Activated CD4-positive, alpha-beta T cell treated with anti-CD3 and anti-CD28 coated beads, Interleukin-2, amount 10 ng/mL, durations not matched to agents 24 days and 14 days (primary cell): ENCODE results near the gene MUC22. TPM values are rescaled to one million over a fixed set of nuclear protein-coding genes. Genes with fewer than 3 reads are reported as not detected.
A peak's percentile ranks its signal among the peaks of the same experiment; 100 is the strongest.
"Not testable (repeated sequence)": the region's sequence is repeated elsewhere in the genome, so short reads cannot be mapped to it uniquely, and the experiment has no call there.

Experiments used
- DNase-seq: peaks from one replicate; pipeline ENCODE4 v3.0.0; 2022
- H3K27ac Mint-ChIP-seq: one replicate; pipeline ENCODE4 v1.8.0; 2022; ENCODE audit warnings: mild to moderate bottlenecking, mixed read lengths
- H3K27me3 Mint-ChIP-seq: one replicate; pipeline ENCODE4 v1.8.0; 2022; ENCODE audit warnings: mixed read lengths
- H3K36me3 Mint-ChIP-seq: one replicate; pipeline ENCODE4 v1.8.0; 2022; ENCODE audit warnings: low read depth, mild to moderate bottlenecking, mixed read lengths
- H3K4me1 Mint-ChIP-seq: one replicate; pipeline ENCODE4 v1.8.0; 2021; ENCODE audit warnings: mixed read lengths
- H3K4me3 Mint-ChIP-seq: one replicate; pipeline ENCODE4 v1.8.0; 2022; ENCODE audit warnings: mild to moderate bottlenecking, moderate library complexity, mixed read lengths
- H3K9me3 Mint-ChIP-seq: one replicate; pipeline ENCODE4 v1.8.0; 2021; ENCODE audit warnings: mixed read lengths
- intact Hi-C: fragments of 100-400 bp; cut with micrococcal nuclease; formaldehyde crosslinking; loops from one replicate; pipeline ENCODE4 v1.15.1; 2023
- total RNA-seq: library from RNA; stranded (reverse); gene quantifications from 2 replicates; pipeline ENCODE4 v1.2.3, GENCODE V29; 2022

Gene MUC22
- total RNA-seq, 1 donor from 2014 or later = not detected

GRCh38 chr6:31060145-31060544 is 49.9 kb downstream of the MUC22 start:
- no peak overlapping the region for H3K4me3 Mint-ChIP-seq
- H3K9me3 Mint-ChIP-seq = no peaks in the 10 kb centered on the region
- H3K27me3 Mint-ChIP-seq = peaks cover 11% of the 10 kb centered on the region
- DNase-seq = no peak
- intact Hi-C loops = no loop called here
- H3K36me3 Mint-ChIP-seq = no peaks in the 10 kb centered on the region
- no peak overlapping the region for H3K27ac Mint-ChIP-seq
- peaks cover 2% of the 10 kb centered on the region for H3K4me1 Mint-ChIP-seq

- intact Hi-C loops = no loop called here
- no peak overlapping the region for H3K27ac Mint-ChIP-seq
- peaks cover 7% of the 10 kb centered on the region for H3K27me3 Mint-ChIP-seq
- DNase-seq = no peak
- H3K4me3 Mint-ChIP-seq = no peak overlapping the region
- H3K4me1 Mint-ChIP-seq = peaks cover under 1% of the 10 kb centered on the region
- H3K9me3 Mint-ChIP-seq = no peaks in the 10 kb centered on the region
- H3K36me3 Mint-ChIP-seq = no peaks in the 10 kb centered on the region
Observed at GRCh38 chr6:31063906-31064435, 53.7 kb downstream of the MUC22 start.

GRCh38 chr6:31065556-31065955 is 55.3 kb downstream of the MUC22 start:
- intact Hi-C loops = no loop called here
- Mint-ChIP-seq H3K27ac (no peak overlapping the region), H3K4me3 (no peak overlapping the region), H3K4me1 (peaks cover 2% of the 10 kb centered on the region), H3K36me3 (no peaks in the 10 kb centered on the region), H3K27me3 (peaks cover 7% of the 10 kb centered on the region), H3K9me3 (no peaks in the 10 kb centered on the region)
- DNase-seq = no peak

GRCh38 chr6:31067028-31067427 is 56.8 kb downstream of the MUC22 start:
- H3K27me3 Mint-ChIP-seq = peaks cover 12% of the 10 kb centered on the region
- H3K4me1 Mint-ChIP-seq, H3K27ac Mint-ChIP-seq, DNase-seq, H3K9me3 Mint-ChIP-seq, intact Hi-C loops, H3K4me3 Mint-ChIP-seq, H3K36me3 Mint-ChIP-seq: not testable (repeated sequence)

- peaks cover 12% of the 10 kb centered on the region for H3K27me3 Mint-ChIP-seq
- H3K4me1 Mint-ChIP-seq, H3K27ac Mint-ChIP-seq, H3K36me3 Mint-ChIP-seq, H3K4me3 Mint-ChIP-seq, H3K9me3 Mint-ChIP-seq, DNase-seq: not testable (repeated sequence)
- intact Hi-C loops = loop anchor here (2.0 kb wide), 1 partner anchor 153 kb away; the partner anchor contains the start of gene VARS2
Observed at GRCh38 chr6:31067891-31068668, 57.8 kb downstream of the MUC22 start.

GRCh38 chr6:31068669-31069340 is 58.5 kb downstream of the MUC22 start:
- Mint-ChIP-seq H3K27ac (no peak overlapping the region), H3K4me3 (no peak overlapping the region), H3K36me3 (no peaks in the 10 kb centered on the region), H3K4me1 (peaks cover 2% of the 10 kb centered on the region), H3K9me3 (no peaks in the 10 kb centered on the region), H3K27me3 (peaks cover 8% of the 10 kb centered on the region)
- peak; percentile 91 for DNase-seq
- intact Hi-C loops = loop anchor here (2.0 kb wide), 1 partner anchor 154 kb away; the partner anchor contains the start of gene VARS2

GRCh38 chr6:31070711-31071197 is 60.5 kb downstream of the MUC22 start:
- Mint-ChIP-seq H3K4me1 (peaks cover 2% of the 10 kb centered on the region), H3K27ac (no peak overlapping the region), H3K27me3 (peaks cover 8% of the 10 kb centered on the region), H3K9me3 (no peaks in the 10 kb centered on the region), H3K36me3 (no peaks in the 10 kb centered on the region), H3K4me3 (no peak overlapping the region)
- DNase-seq = no peak
- intact Hi-C loops = no loop called here

GRCh38 chr6:31074401-31074800 is 64.1 kb downstream of the MUC22 start:
- Mint-ChIP-seq H3K4me3 (no peak overlapping the region), H3K9me3 (no peaks in the 10 kb centered on the region), H3K27me3 (peaks cover 5% of the 10 kb centered on the region), H3K36me3 (no peaks in the 10 kb centered on the region), H3K4me1 (peaks cover 2% of the 10 kb centered on the region), H3K27ac (no peak overlapping the region)
- DNase-seq = no peak
- intact Hi-C loops = no loop called here

- no peak overlapping the region for H3K27ac Mint-ChIP-seq
- H3K4me3 Mint-ChIP-seq = no peak overlapping the region
- H3K4me1 Mint-ChIP-seq = peaks cover 8% of the 10 kb centered on the region
- DNase-seq = no peak
- intact Hi-C loops = no loop called here
- peaks cover 9% of the 10 kb centered on the region for H3K27me3 Mint-ChIP-seq
- H3K36me3 Mint-ChIP-seq = no peaks in the 10 kb centered on the region
- H3K9me3 Mint-ChIP-seq = no peaks in the 10 kb centered on the region
Observed at GRCh38 chr6:31075528-31075927, 65.3 kb downstream of the MUC22 start.

GRCh38 chr6:31076611-31077010 is 66.3 kb downstream of the MUC22 start:
- Mint-ChIP-seq H3K4me1 (peaks cover 8% of the 10 kb centered on the region), H3K4me3 (no peak overlapping the region), H3K9me3 (no peaks in the 10 kb centered on the region), H3K36me3 (no peaks in the 10 kb centered on the region), H3K27ac (no peak overlapping the region), H3K27me3 (peaks cover 8% of the 10 kb centered on the region)
- DNase-seq = no peak
- intact Hi-C loops = no loop called here

- no peaks in the 10 kb centered on the region for H3K9me3 Mint-ChIP-seq
- no peaks in the 10 kb centered on the region for H3K36me3 Mint-ChIP-seq
- peaks cover 8% of the 10 kb centered on the region for H3K4me1 Mint-ChIP-seq
- intact Hi-C loops = loop anchor here (2.0 to 10.0 kb wide), 2 partner anchors 165 to 355 kb away; partner anchors contain the start of genes TUBB and VARS2
- H3K4me3 Mint-ChIP-seq = peak overlapping the region; percentile 28
- H3K27me3 Mint-ChIP-seq = peaks cover 15% of the 10 kb centered on the region
- H3K27ac Mint-ChIP-seq = no peak overlapping the region
- peak; percentile 92 for DNase-seq
Observed at GRCh38 chr6:31079656-31080261, 69.5 kb downstream of the MUC22 start.

- intact Hi-C loops = loop anchor here (10.0 kb wide), 1 partner anchor 357 kb away; the partner anchor contains the start of gene TUBB
- peaks cover 25% of the 10 kb centered on the region for H3K27me3 Mint-ChIP-seq
- H3K36me3 Mint-ChIP-seq = no peaks in the 10 kb centered on the region
- no peak overlapping the region for H3K27ac Mint-ChIP-seq
- H3K4me1 Mint-ChIP-seq = peaks cover 11% of the 10 kb centered on the region
- no peak for DNase-seq
- H3K9me3 Mint-ChIP-seq = no peaks in the 10 kb centered on the region
- no peak overlapping the region for H3K4me3 Mint-ChIP-seq
Observed at GRCh38 chr6:31081872-31082271, 71.6 kb downstream of the MUC22 start.

GRCh38 chr6:31083742-31084354 is 73.6 kb downstream of the MUC22 start:
- DNase-seq = peak; percentile 82
- no peaks in the 10 kb centered on the region for H3K9me3 Mint-ChIP-seq
- intact Hi-C loops = loop anchor here (10.0 kb wide), 1 partner anchor 359 kb away; the partner anchor contains the start of gene TUBB

More at GRCh38 chr6:31083742-31084354, 73.6 kb downstream of the MUC22 start:
- Mint-ChIP-seq H3K4me1 (peaks cover 19% of the 10 kb centered on the region), H3K4me3 (no peak overlapping the region), H3K36me3 (no peaks in the 10 kb centered on the region), H3K27me3 (peaks cover 26% of the 10 kb centered on the region), H3K27ac (no peak overlapping the region)
